ENCODE measurements around the gene SLC4A4.

The SLC4A4 gene

DNA sequence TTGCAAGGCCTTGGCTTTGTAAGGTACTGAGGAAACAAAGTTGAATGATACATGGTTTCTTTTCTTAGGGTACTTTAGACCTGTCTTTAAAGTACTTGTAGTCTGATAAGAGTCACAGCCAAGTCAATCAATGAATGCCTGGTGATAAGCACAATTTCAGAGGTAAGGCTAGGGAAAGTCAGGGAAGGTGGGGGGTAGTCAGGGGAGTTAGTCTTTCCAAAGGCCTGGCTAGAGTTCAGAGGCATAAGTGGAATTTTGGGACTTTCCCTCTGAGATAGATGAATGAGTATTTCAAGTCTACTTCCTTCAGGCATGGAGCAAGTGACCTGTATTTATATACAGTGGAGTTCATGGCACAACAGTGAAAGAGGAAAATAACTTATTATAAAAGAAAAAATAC, 78.3 kb downstream of the SLC4A4 start:
- DNase-seq, result no peak

GRCh38 chr4:71426381-71427042, 87.7 kb downstream of the SLC4A4 start:
- DNase-seq, result no peak

- no peak for DNase-seq
Observed at GRCh38 chr4:71429106-71429505, 90.3 kb downstream of the SLC4A4 start.

GRCh38 chr4:71429962-71430361, 91.1 kb downstream of the SLC4A4 start:
- DNase-seq, result no peak

DNA sequence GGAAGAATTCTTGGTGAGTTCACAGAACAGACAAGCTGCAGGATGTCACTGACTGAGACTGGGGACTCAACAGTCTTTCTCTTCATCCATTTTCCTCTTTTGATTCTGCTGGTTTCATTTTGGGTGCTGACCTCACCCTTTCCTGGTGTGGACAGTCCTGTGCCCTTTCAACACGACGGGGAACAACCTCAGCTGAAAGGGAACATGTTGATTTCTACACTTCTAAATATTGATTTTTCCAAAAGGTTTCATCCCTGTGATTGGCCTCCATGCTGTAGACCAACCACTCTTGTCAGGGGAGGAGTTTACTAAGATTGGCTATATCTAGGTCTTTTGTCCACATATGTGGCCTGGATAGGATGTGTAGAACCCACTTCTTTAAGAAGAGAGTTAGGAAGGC, 91.8 kb downstream of the SLC4A4 start:
- no peak for DNase-seq

DNA sequence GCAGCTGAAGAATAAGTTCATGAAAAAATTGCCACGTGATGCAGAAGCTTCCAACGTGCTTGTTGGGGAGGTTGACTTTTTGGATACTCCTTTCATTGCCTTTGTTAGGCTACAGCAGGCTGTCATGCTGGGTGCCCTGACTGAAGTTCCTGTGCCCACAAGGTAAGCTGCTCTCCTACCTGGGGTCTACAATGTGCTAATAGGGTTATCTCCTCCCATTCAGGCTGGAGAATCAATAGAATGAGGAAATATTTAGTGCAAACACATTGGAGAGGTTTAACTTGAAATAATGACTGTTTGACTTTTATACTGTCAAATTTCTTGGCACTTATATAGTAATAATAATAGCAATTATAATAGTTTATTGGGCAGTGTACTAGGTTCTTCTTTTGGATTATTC, 101.8 kb downstream of the SLC4A4 start:
- DNase-seq, result no peak

GRCh38 chr4:71441186-71442169, 102.7 kb downstream of the SLC4A4 start:
- no peak for DNase-seq

DNA sequence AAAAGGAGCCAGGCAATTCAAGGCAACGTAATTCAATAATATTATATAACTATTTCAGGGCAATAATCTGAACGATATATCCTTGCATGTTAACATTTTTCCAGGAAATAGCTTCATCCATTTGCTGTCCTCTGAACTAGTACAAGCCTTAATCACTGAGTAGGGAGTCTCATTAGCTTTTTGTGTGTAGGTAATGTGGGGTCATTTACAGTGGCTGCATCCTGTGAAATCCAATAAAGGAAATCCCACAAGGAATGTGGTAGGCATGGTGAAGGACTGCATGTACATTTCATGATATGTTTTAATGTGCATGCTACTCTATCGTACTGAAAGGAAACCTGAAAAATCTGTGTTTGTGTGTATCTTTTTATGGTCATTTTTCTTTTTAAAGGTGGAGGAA, 103.5 kb downstream of the SLC4A4 start:
- DNase-seq, result no peak

DNA sequence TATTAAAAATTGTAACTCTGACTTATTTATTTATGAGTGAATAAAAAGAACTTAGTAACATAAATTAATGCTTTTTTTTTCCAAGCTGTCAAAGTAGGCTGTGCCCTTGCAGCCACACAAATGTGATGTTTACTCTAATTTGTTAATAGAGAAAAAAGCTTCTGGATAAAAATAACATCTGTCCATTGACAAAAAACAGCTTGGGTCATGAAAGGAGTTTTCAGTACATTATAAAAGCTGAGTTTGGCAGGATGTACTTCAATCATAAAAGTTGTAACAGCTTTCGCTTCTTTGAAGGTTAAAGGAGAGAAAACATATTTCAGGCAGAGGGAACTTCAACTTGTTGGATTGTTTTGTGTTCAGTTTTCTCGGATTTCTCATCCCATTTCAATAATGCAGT, 105.6 kb downstream of the SLC4A4 start:
- no peak for DNase-seq

DNA sequence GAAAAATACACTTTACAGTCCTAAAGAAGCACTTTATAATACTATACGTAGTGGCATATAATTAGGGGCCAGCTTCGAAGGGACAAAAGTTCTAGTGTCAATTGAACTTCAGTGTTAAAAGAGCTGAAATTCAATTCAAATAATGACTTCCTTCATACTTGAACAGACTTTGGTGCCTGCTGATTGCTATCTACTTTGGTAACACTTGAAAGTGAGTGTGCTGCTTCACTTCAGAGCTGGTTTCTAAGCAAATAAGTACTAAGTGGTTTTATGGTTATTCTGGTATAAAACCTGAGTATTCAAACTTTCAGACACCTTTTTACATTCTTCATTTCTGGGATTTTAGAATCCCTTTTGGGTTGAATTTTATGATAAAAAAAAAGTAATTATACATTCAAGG, 107.0 kb downstream of the SLC4A4 start:
- no peak for DNase-seq

DNA sequence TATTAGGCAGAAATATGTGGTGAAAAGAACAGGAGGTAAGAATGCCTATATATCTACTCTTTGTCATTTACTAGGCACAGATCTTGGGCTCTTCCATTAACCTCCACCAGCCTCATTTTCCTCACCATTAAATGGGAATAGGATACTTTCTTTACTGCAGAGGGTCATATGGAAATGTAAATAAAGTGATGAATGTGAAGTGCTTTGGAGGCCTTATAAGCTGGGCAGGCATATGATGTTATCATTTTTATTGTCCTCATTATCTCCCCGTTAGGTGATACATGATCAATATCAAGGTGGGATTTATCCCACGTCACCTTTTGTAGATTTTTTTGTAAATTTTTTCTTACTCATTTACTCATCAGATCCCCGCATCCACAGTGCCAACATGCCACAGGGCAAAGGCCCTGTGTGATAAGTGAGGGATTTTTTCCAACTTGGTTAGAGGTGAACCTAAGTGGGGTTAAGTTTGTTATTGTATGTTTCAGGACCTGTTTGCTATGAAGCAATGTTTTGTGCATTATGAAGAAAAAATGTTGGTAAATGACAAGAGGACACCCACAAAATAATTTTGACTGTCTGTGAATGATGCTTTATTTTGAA, 107.8 kb downstream of the SLC4A4 start:
- no peak for DNase-seq

DNA sequence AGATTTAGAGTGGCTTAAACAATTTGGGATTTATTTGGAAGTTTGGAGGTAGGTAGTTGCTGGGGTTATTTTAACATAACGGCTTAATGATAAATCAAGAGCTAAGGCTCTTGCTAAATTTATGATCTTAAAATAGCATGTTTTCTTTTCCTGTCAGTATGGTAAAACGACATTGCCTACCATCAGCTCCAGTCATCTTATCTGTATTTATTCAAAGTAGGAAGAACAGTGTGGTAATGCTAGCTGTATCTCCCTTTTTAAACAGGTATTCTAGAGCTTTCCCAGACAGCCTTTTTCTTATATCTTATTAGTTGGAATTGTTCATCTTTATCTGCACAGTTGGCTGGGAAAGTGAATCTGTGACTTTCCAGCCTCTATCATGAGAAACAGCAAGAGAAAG, 110.2 kb downstream of the SLC4A4 start:
- no peak for DNase-seq

DNA sequence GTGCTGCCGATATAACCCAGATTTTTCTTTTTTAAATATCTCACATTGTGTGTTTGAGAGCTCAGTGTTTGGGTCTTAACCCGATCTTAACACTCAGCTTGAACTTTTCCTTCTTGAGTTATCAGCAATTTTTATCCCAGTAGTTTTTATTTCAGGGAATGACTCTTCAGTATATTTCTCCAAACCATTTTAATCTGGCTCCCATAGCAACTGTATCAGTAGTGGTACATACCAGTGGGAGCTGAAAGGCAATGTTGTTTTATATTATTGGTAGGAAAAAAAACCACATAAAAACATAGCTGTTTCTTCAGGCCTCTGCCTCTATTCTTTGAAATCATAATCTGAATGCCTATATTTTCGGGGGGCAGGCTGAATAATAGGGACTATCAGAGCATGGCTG, 111.1 kb downstream of the SLC4A4 start:
- DNase-seq, result no peak

DNA sequence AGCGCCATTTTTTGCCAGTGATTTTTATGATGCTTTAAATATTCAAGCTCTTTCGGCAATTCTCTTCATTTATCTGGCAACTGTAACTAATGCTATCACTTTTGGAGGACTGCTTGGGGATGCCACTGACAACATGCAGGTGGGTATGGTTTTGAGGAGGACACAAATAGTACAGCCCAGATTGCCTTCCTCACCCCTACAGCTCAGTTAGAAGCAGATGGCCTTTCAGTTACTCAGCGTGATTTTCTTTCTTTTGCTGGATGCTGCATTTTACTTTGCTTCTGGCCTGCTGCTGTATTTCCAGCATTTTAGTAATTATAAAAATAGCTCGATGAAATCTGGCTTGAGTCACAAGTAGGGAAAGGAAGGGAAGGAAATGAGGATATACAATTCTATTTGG, 114.7 kb downstream of the SLC4A4 start:
- DNase-seq, result no peak

DNA sequence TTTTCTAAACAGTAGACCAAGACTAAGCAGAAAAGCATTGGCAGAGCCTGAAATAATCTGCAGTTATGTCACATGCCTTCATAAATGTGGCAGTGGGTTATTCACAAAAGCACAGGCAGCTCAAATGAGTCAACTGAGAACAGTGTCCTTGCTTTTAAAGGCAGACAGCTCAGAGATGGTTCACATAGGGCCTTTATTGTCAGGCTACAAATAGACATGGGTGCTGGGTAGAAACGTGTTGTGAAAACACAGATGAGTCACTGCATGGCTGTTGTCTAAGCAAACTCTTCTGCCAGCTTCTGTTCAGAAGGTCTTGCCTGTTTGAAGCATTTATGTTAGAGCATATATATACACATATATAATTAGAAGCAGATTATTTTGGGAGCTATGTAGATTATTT, 118.0 kb downstream of the SLC4A4 start:
- DNase-seq, result no peak

DNA sequence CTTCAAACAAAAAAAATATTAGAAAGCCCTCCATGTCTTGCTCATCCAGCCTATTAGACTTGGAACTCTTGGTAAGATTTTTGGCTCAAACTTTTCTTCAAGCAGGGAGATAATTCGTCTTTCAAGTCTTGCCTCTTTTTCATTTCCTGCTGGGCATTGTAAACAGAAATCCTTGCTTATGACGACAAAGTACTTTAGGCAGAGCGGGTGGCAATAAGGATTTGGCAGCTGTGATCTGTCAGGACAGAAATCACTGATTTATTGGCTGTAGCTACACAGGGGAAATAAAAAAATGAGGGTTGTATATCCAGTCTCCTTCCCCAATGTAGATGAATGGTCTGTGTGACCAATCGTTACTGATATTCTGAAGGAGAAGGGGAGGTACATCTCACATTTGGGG, 121.6 kb downstream of the SLC4A4 start:
- DNase-seq, result no peak

DNA sequence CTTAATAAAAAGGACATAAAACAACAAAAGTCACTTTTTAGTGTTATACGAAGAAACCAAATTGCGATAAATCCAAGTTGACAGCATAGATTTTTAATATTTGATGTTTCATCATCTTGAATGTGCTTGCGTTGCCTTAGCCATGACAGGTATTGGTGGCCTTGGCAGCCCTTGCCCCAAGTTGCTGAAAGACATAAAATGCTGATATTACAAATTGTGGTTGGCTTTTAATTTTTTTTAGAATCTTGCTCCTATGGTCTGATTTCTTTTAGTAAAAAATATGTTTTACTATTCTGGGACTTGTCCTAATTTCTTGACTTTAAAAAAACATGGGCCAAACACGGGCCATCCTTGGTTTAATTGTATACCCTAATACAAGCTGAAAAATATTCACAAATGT, 122.6 kb downstream of the SLC4A4 start:
- no peak for DNase-seq

- no peak for DNase-seq
Observed at GRCh38 chr4:71466775-71467174, 128.0 kb downstream of the SLC4A4 start.

DNA sequence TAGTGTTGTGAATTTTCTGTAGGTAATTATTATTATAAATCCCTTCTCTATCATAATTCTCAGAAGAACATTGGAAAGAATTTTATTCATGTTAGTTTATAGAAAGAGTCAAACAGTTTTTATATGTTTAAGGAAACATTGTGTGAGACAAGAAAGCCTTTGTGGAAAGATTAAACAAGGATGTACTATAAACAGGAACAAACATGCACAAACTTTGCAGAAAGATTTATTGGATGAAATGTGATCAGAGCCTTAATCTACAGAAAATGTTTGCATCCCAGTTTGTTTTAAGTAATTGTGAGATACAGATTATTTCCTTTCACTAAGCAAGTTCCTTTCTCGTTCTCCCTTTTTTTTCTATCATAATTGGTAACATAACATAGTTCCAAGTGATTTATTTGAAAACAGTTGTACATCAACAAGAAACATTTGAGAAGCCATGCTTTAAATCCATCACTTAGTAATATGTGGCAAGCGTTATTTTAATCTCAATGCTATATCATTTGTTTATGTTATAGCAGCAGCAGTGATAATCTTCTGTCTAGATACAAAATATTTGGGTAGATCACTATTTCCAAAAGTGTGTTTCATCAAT, 129.4 kb downstream of the SLC4A4 start:
- no peak for DNase-seq

GRCh38 chr4:71469541-71469940, 130.7 kb downstream of the SLC4A4 start:
- DNase-seq, result no peak

GRCh38 chr4:71470524-71470923, 131.7 kb downstream of the SLC4A4 start:
- DNase-seq, result no peak

DNA sequence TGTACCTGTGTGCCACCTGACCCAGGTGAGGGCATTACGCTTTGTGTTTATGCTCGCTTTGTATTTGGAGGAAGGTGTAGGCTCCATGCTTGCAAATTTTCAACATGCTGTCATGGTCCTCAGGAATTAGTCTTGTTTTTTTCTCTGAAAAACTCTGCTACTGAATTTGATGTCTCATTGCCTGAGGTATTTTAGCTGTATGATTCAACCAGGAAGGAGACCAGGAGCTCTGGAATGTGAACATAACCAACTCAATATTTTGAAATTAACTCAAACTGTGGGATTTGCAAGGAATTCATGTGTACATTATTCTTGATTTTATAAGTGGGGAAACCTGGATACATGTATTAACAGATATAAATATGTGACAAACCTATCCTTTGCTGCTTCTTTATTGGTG, 134.1 kb downstream of the SLC4A4 start:
- no peak for DNase-seq

- DNase-seq, result no peak
Observed at GRCh38 chr4:71473541-71474240, 134.9 kb downstream of the SLC4A4 start.
